ENCODE results near the gene ANKRD63.

DNA sequence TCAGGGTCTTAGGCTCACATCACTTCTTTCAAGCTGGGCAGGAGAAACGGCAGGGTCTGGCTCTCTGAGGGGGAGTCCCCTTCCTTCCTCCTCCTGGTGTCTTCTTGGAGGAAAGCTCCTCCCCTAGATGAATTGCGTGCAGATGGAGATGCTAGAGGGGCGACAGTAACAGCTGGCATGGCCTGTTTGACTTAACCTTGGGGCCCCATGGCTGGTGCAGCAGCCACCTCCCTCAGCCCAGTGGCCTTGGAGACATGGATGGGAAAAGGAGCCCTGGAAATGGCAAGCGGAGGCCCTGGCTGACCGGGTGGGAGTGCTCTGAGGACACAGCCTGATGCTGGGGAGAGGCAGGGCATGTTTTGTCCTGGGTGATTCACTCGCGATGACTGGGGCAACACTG lies 23.8 kb downstream of the ANKRD63 start:
- TF ChIP-seq SUZ12 (IDR thresholded peaks at IDR 0.05; ENCODE audit: extremely low read depth, insufficient read depth, insufficient read length) (no peak), YY1 (IDR thresholded peaks at IDR 0.05; ENCODE audit: insufficient read depth, insufficient read length) (no peak), ZNF274 (IDR thresholded peaks at IDR 0.05; ENCODE audit: low read depth, low read length) (no peak)

Measured in NT2/D1 (cell line).